K562 (cell line): ENCODE measurements around the gene SF3A2. TPM values are rescaled to one million over a fixed set of nuclear protein-coding genes. Genes with fewer than 3 reads are reported as not detected.
A peak's percentile ranks its signal among the peaks of the same experiment; 100 is the strongest.

ENCODE experiments used
- ATAC-seq: fragments of 200-7000 bp; cut with Tn5 transposase; 3 replicates; pipeline ENCODE4 v1.9.1; 2020; ENCODE audit warnings: moderate library complexity
- BruUV-seq: library from RNA; stranded (reverse); fragments of 400-500 nt; replicated peaks from 2 replicates; lab custom pipeline; 2021; lab: Mats Ljungman, UMichigan
- CTCF ChIA-PET: fragments of 300-600 bp; formaldehyde crosslinking; extraction: SDS; loops from one replicate; lab custom pipeline; 2021; ENCODE audit warnings: low intra/inter-chr PET ratio; lab: Yijun Ruan, JAX
- POLR2A ChIA-PET: fragments of 300-600, 350-650 bp; sonication (Branson Sonifier 250); formaldehyde crosslinking; extraction: SDS; loops from one replicate; lab custom pipeline; 2021; ENCODE audit warnings: antibody characterized with exemption, inconsistent platforms; lab: Yijun Ruan, JAX
- DNase-seq, 4 experiments: peaks; one replicate each; pipeline versions ENCODE4 v3.0.0 to v3.0.0-alpha.2; 2011 to 2018; ENCODE audit warnings: low spot score in 3 of 4, mixed read lengths in 3 of 4; ENCODE audit errors: extremely low read depth in 1 of 4
- FAIRE-seq: peaks from 2 replicates; lab custom pipeline; 2011; peaks lifted over from hg19 to GRCh38; lab: Jason Lieb, UNC
- H2AFZ ChIP-seq: 2 replicates; pipeline ENCODE4 v1.6.0; 2011; ENCODE audit warnings: low read depth, low read length, control low read depth, inconsistent platforms
- H3K27ac ChIP-seq: fragments of 200-600 bp; 3 replicates; pipeline ENCODE4 v1.8.0; 2011; ENCODE audit warnings: low read depth, mild to moderate bottlenecking, control low read depth, inconsistent platforms, low read length, moderate library complexity, mixed read lengths; ENCODE audit errors: extremely low read depth
- H3K27me3 ChIP-seq, 2 experiments: fragments of 300-600 bp in 1 of 2; 2 replicates in 1 of 2; 3 replicates in 1 of 2; pipeline versions ENCODE4 v1.6.0 to v1.8.0; 2011; ENCODE audit warnings: inconsistent platforms in 2 of 2, low read length in 2 of 2, mild to moderate bottlenecking in 1 of 2, mixed read lengths in 1 of 2, moderate library complexity in 1 of 2; ENCODE audit not compliant: control insufficient read depth in 2 of 2, insufficient read depth in 2 of 2
- H3K36me3 ChIP-seq: fragments of 300-600 bp; 3 replicates; pipeline ENCODE4 v1.8.0; 2011; ENCODE audit warnings: mild to moderate bottlenecking, low read length, inconsistent platforms; ENCODE audit not compliant: control insufficient read depth, insufficient read depth
- H3K4me1 ChIP-seq, 2 experiments: fragments of 200-600 bp in 1 of 2; replicated peaks in 1 of 2; 2 replicates in 1 of 2; 3 replicates in 1 of 2; pipeline versions ENCODE4 v1.5.1 to v1.8.0; 2011; ENCODE audit warnings: inconsistent platforms in 2 of 2, low read length in 2 of 2, mild to moderate bottlenecking in 1 of 2, mixed read lengths in 1 of 2, moderate library complexity in 1 of 2; ENCODE audit not compliant: control insufficient read depth in 2 of 2, insufficient read depth in 2 of 2
- H3K4me2 ChIP-seq: 2 replicates; pipeline ENCODE4 v1.6.1; 2011; ENCODE audit warnings: low read length, control low read depth, inconsistent platforms, mixed read lengths; ENCODE audit not compliant: insufficient read depth
- H3K4me3 ChIP-seq: fragments of 200-600 bp; sonication (generic), shearing (Covaris generic); 2 replicates; pipeline ENCODE4 v1.5.1; 2016; ENCODE audit warnings: control low read depth, inconsistent platforms
- H3K79me2 ChIP-seq: fragments of 200-600 bp; 3 replicates; pipeline ENCODE4 v1.8.0; 2011; ENCODE audit warnings: low read length, inconsistent platforms; ENCODE audit not compliant: control insufficient read depth, insufficient read depth
- H3K9ac ChIP-seq, 2 experiments: 2 replicates each; pipeline versions ENCODE4 v1.6.0 to v1.6.1; 2011; ENCODE audit warnings: low read depth in 2 of 2, low read length in 2 of 2, control low read depth in 1 of 2, inconsistent platforms in 1 of 2, mild to moderate bottlenecking in 1 of 2, mixed read lengths in 1 of 2; ENCODE audit not compliant: insufficient read depth in 1 of 2
- H3K9me1 ChIP-seq: one replicate; pipeline ENCODE4 v1.6.0; 2011; ENCODE audit warnings: inconsistent platforms, mild to moderate bottlenecking, low read length, moderate library complexity; ENCODE audit not compliant: control insufficient read depth, insufficient read depth
- H3K9me3 ChIP-seq: replicated peaks from 2 replicates; pipeline ENCODE4 v1.5.1; 2011; ENCODE audit warnings: low read depth, low read length, inconsistent platforms; ENCODE audit not compliant: control insufficient read depth, insufficient read depth
- H4K20me1 ChIP-seq: replicated peaks from 2 replicates; pipeline ENCODE4 v1.6.1; 2011; ENCODE audit warnings: low read length, inconsistent platforms, mixed read lengths; ENCODE audit not compliant: control insufficient read depth, insufficient read depth
- ATF4 ChIP-seq: fragments of 450-650 bp; formaldehyde crosslinking; IDR thresholded peaks from 2 replicates; pipeline ENCODE4 v1.4.0; 2022; ENCODE audit warnings: mild to moderate bottlenecking, moderate library complexity
- C11orf30 ChIP-seq: fragments of 450-650 bp; IDR thresholded peaks from 2 replicates; pipeline ENCODE4 v1.6.1; 2016; ENCODE audit warnings: low read depth, mild to moderate bottlenecking
- HLTF ChIP-seq: fragments of 450-650 bp; IDR thresholded peaks from 2 replicates; pipeline ENCODE4 v1.6.1; 2016
- MAFK ChIP-seq: IDR thresholded peaks from 2 replicates; pipeline ENCODE4 v1.6.1; 2011; ENCODE audit warnings: low read length, improper control_type of control experiment
- MCM3 ChIP-seq: fragments of 450-650 bp; IDR thresholded peaks from 2 replicates; pipeline ENCODE4 v1.6.1; 2016
- RBM22 ChIP-seq: fragments of 200-400 bp; formaldehyde crosslinking; IDR thresholded peaks from 2 replicates; pipeline ENCODE4 v1.6.1; 2018; ENCODE audit warnings: low read length, low read depth; ENCODE audit not compliant: poor library complexity, severe bottlenecking
- SLC30A9 ChIP-seq: fragments of 250-450 bp; sonication (Bioruptor Pico); IDR thresholded peaks from 2 replicates; pipeline ENCODE4 v1.8.0; 2022; ENCODE audit warnings: mild to moderate bottlenecking, moderate library complexity
- STAG1 ChIP-seq: sonication (generic); formaldehyde crosslinking; IDR thresholded peaks from 2 replicates; pipeline ENCODE4 v1.5.0; 2020; ENCODE audit warnings: missing genetic modification reagents, borderline replicate concordance
- SUPT5H ChIP-seq: fragments of 450-650 bp; IDR thresholded peaks from 2 replicates; pipeline ENCODE4 v1.6.1; 2016
- THRB ChIP-seq: fragments of 450-650 bp; formaldehyde crosslinking; conservative IDR thresholded peaks from 2 replicates; pipeline ENCODE4 v1.4.0; 2022; ENCODE audit warnings: mild to moderate bottlenecking, missing genetic modification characterization
- ZBTB7A ChIP-seq: IDR thresholded peaks from 2 replicates; pipeline ENCODE4 v1.6.1; 2011; ENCODE audit warnings: low read depth, mild to moderate bottlenecking, low read length, moderate library complexity, borderline replicate concordance; ENCODE audit not compliant: control insufficient read depth
- ZC3H4 ChIP-seq: sonication (generic); formaldehyde crosslinking; IDR thresholded peaks from 2 replicates; pipeline ENCODE4 v1.9.0; 2021; ENCODE audit warnings: missing genetic modification reagents, borderline replicate concordance
- ZNF561 ChIP-seq: fragments of 450-650 bp; formaldehyde crosslinking; conservative IDR thresholded peaks from 2 replicates; pipeline ENCODE4 v1.4.0; 2020; ENCODE audit warnings: mild to moderate bottlenecking, moderate library complexity
- WGBS: fragments of 100-300 bp; shearing (Covaris generic); methylation state at CpG from one replicate; pipeline ENCODE4 v1.1.6; 2016; ENCODE audit warnings: low coverage, mixed read lengths; ENCODE audit not compliant: insufficient coverage; ENCODE audit errors: missing lambda C conversion rate; 5-methylcytosine and 5-hydroxymethylcytosine counted together
- in situ Hi-C: fragments of 300-500 bp; cut with MboI; formaldehyde crosslinking; loops from 4 replicates; pipeline ENCODE4 v1.15.0; 2018; ENCODE audit warnings: inconsistent platforms, mixed read lengths
- intact Hi-C: fragments of 100-400 bp; cut with micrococcal nuclease; formaldehyde crosslinking; loops from 2 replicates; pipeline ENCODE4 v1.14.2; 2022
- polyA plus RNA-seq, 8 experiments: library from polyadenylated mRNA; depleted of rRNA in 4 of 8; stranded (reverse) in 5 of 8; unstranded in 3 of 8; fragments of >200 nt; fragmentation: Nextera tagmentation in 2 of 8; fragmentation: Illumina TruSeq in 1 of 8; extraction: Ambion mirVana in 2 of 8; extraction: Trizol in 1 of 8; gene quantifications; 2 replicates each; pipeline versions ENCODE4 v1.2.1 to v1.2.3, GENCODE V29; 2011 to 2014; ENCODE audit warnings: inconsistent platforms in 1 of 8, missing spikeins in 1 of 8
- total RNA-seq, 7 experiments: library from RNA; depleted of rRNA in 6 of 7; stranded (reverse); fragments of >200 nt in 6 of 7; fragmentation: Illumina TruSeq in 2 of 7; extraction: Trizol in 2 of 7; gene quantifications; 2 replicates each; pipeline versions ENCODE4 v1.2.1 to v1.2.3, GENCODE V29; 2011 to 2021; ENCODE audit warnings: low replicate concordance in 1 of 7
- TF ChIP-seq, protein P1 (sequence below): sonication (generic); formaldehyde crosslinking; IDR thresholded peaks from 2 replicates; pipeline ENCODE4 v1.9.0; 2022; ENCODE audit warnings: mild to moderate bottlenecking, missing genetic modification reagents
- TF ChIP-seq, protein P2 (sequence below): fragments of 200-800 bp; sonication (Bioruptor generic); IDR thresholded peaks from 2 replicates; pipeline ENCODE4 v1.6.1; 2017; ENCODE audit warnings: missing genetic modification characterization, missing compliant biosample characterization

Gene SF3A2
- total and polyA plus RNA-seq, 9 of the 15 experiments (the other 6 are each of a cell fraction or from before 2014, with no cell fraction given) = 0.17 to 194 (median 22.8) TPM

GRCh38 chr19:2273356-2274184, 36.9 kb downstream of the SF3A2 start:
- DNase-seq = peak; percentile 76 to 92 (median 83)
- intact Hi-C loops = loop anchor here (1.0 kb wide), 1 partner anchor 37 kb away; the partner anchor contains the start of genes PLEKHJ1 and SF3A2
- Histone ChIP-seq H3K9me3 (no peaks in the 10 kb centered on the region), H4K20me1 (peaks cover 47% of the 10 kb centered on the region), H3K27ac (peak overlapping the region; percentile 94; the same call in 2 of the 3 replicates), H3K79me2 (peaks cover 65% of the 10 kb centered on the region), H3K4me1 (peaks cover 10 to 72% of the 10 kb centered on the region in 2 experiments), H3K36me3 (peaks cover 34% of the 10 kb centered on the region), H2AFZ (no peak overlapping the region), H3K4me3 (peak overlapping the region; percentile 91), H3K9ac (peak overlapping the region; percentile 54 to 85), H3K9me1 (peaks cover 5% of the 10 kb centered on the region), H3K27me3 (no peaks in the 10 kb centered on the region), H3K4me2 (peak overlapping the region; percentile 89)
- ChIA-PET CTCF (interaction anchor here (0.8 to 1.2 kb wide), 3 partner anchors 37 to 118 kb away, joined by 4 to 6 read pairs (median 4); partner anchors contain the start of genes PLEKHJ1 and SF3A2), POLR2A (interaction anchor here (0.5 to 7.0 kb wide), 10 partner anchors 9 to 238 kb away, joined by 3 to 86 read pairs (median 5); partner anchors contain the start of genes AMH and PLEKHJ1)
- peak; percentile 78 for ATAC-seq
- 4% methylated on average over 39 of the region's 45 CpGs for WGBS
- BruUV-seq = no TSS peak
- FAIRE-seq = peak; percentile 83
- in situ Hi-C loops = loop anchor here (5.0 kb wide), 1 partner anchor 36 kb away; the partner anchor contains the start of genes PLEKHJ1 and SF3A2
- 0 out of 2 replicates have a peak, but pooled peaks have one; percentile 13 for TF ChIP-seq HLTF
- no peak for TF ChIP-seq ZNF561 (CRISPR knock-in tag)
- TF ChIP-seq ATF4 = peak; percentile 12; the same call in 1 of the 2 replicates
- 0 out of 2 replicates have a peak, but pooled peaks have one; percentile 26 for TF ChIP-seq C11orf30
- no peak; the same call in 1 of the 2 replicates for TF ChIP-seq THRB
- 0 out of 2 replicates have a peak, but pooled peaks have one; percentile 3 for TF ChIP-seq MAFK
- 0 out of 2 replicates have a peak, but pooled peaks have one; percentile 53 for TF ChIP-seq ZC3H4 (CRISPR knock-in tag)
- TF ChIP-seq ZBTB7A = peak; percentile 80
- TF ChIP-seq SLC30A9 = no peak
- no peak for TF ChIP-seq MCM3
- peak; percentile 72 for TF ChIP-seq SUPT5H
- peak; percentile 18; the same call in 1 of the 2 replicates for TF ChIP-seq STAG1 (CRISPR knock-in tag)
- TF ChIP-seq, protein P1, sequence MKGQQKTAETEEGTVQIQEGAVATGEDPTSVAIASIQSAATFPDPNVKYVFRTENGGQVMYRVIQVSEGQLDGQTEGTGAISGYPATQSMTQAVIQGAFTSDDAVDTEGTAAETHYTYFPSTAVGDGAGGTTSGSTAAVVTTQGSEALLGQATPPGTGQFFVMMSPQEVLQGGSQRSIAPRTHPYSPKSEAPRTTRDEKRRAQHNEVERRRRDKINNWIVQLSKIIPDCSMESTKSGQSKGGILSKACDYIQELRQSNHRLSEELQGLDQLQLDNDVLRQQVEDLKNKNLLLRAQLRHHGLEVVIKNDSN (CRISPR knock-in tag) = 0 out of 2 replicates have a peak, but pooled peaks have one; percentile 34
- TF ChIP-seq RBM22 = peak; percentile 98
- TF ChIP-seq, protein P2, sequence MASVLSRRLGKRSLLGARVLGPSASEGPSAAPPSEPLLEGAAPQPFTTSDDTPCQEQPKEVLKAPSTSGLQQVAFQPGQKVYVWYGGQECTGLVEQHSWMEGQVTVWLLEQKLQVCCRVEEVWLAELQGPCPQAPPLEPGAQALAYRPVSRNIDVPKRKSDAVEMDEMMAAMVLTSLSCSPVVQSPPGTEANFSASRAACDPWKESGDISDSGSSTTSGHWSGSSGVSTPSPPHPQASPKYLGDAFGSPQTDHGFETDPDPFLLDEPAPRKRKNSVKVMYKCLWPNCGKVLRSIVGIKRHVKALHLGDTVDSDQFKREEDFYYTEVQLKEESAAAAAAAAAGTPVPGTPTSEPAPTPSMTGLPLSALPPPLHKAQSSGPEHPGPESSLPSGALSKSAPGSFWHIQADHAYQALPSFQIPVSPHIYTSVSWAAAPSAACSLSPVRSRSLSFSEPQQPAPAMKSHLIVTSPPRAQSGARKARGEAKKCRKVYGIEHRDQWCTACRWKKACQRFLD = no peak
